Measurements from ENCODE around the gene C2CD4A. TPM values are rescaled to one million over a fixed set of nuclear protein-coding genes. Genes with fewer than 3 reads are reported as not detected.

The C2CD4A gene
- total and polyA plus RNA-seq, 4 experiments from 2014 or later = 0.08 to 0.11 TPM; not detected in 2

DNA sequence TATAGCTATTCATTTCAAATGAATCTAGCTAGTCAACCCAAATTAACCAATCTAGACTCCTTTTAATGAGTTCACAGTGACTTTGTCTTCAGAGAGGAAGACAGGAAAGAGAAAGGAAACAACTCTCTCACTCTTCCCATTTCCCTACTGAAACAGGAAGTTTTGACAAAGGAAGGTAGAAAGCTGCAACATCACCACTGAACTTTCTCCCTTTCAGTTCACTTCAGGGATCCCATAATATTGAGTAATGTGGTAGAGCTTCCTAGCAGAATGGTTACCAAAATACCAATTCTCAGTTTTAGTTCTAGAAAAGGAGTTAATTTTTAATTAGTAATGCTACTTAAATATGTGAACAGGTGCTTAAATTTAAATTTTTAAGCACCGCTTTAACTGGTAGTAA is 14.1 kb upstream of the C2CD4A start:
- Histone ChIP-seq H3K27ac (ENCODE audit: low read depth, low read length) (no peak overlapping the region), H3K27me3 (ENCODE audit: insufficient read depth, low read length) (no peaks in the 10 kb centered on the region), H3K4me3 (ENCODE audit: low read length in 2 of 2) (no peak overlapping the region), H3K36me3 (ENCODE audit: insufficient read depth, low read length) (no peaks in the 10 kb centered on the region), H3K9me3 (ENCODE audit: control insufficient read depth in 1 of 2, low read length in 2 of 2) (no peaks in the 10 kb centered on the region), H3K4me1 (ENCODE audit: insufficient read depth, low read length) (peaks cover 43% of the 10 kb centered on the region)
- H3K4me1 Mint-ChIP-seq = peaks cover 30 to 70% (median 49%) of the 10 kb centered on the region in 4 donors
- ChIA-PET POLR2A (ENCODE audit: partially characterized antibody) (no interaction called here), CTCF (ENCODE audit: partially characterized antibody) (interaction anchor here (0.8 to 1.5 kb wide), 5 partner anchors 8 to 219 kb away, joined by 3 to 6 read pairs (median 3); partner anchors contain the start of genes C2CD4A and VPS13C)
- H3K9me3 Mint-ChIP-seq = peaks cover 0 to 4% (median 0%) of the 10 kb centered on the region in 8 donors
- intact Hi-C loops (cut with micrococcal nuclease) = no loop called here
- peak overlapping the region in 2 of 7 donors; percentile 51 to 71 for H3K27ac Mint-ChIP-seq
- no peak overlapping the region for H3K4me3 Mint-ChIP-seq
- H3K36me3 Mint-ChIP-seq = peaks cover 9 to 12% of the 10 kb centered on the region in 2 donors
- no peak for DNase-seq
- no peaks in the 10 kb centered on the region for H3K27me3 Mint-ChIP-seq

DNA sequence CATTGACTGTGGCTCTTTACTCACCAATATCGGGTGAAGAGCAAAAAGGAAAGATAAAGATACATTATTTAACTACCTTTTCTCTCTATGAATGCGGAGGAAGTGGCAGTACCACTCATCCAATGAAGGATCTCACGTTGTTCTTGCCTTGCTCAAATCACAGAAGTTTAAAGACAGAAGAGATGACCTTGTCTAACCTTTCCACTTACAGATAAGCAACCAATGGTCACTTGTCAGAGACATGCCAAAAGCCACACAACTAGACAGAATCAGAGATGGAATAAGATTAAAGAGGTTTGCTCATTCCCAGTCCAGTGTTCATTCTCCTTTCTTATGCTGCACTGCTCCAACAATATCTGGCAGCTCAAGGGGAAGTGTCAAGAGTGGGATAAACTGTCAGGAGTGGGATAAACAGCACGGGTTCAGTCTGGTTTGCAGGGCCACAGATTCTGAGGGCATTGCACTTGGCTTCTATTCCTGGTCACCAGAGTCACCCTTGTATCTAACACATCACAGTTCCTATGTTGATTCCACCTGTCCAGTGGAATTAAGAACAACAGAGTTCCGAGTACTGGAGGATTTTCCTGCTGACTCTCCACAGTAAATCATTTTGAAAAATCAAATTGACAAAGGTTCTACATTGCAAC is 13.2 kb upstream of the C2CD4A start:
- H3K27ac Mint-ChIP-seq = peak overlapping the region in 2 of 7 donors; percentile 51 to 53
- DNase-seq = no peak
- H3K27ac ChIP-seq (ENCODE audit: low read depth, low read length) = no peak overlapping the region
- H3K27me3 ChIP-seq (ENCODE audit: insufficient read depth, low read length) = no peaks in the 10 kb centered on the region
- H3K36me3 ChIP-seq (ENCODE audit: insufficient read depth, low read length) = no peaks in the 10 kb centered on the region
- ChIA-PET POLR2A (ENCODE audit: partially characterized antibody) (no interaction called here), CTCF (ENCODE audit: partially characterized antibody) (interaction anchor here (0.9 to 1.4 kb wide), 4 partner anchors 13 to 29 kb away, joined by 3 to 6 read pairs (median 3); partner anchors contain the start of gene C2CD4A)
- peaks cover 49% of the 10 kb centered on the region for H3K4me1 ChIP-seq (ENCODE audit: insufficient read depth, low read length)
- no peaks in the 10 kb centered on the region for H3K27me3 Mint-ChIP-seq
- intact Hi-C loops (cut with micrococcal nuclease) = no loop called here
- H3K4me3 Mint-ChIP-seq = peak overlapping the region in 3 of 8 donors; percentile 3 to 20 (median 13)
- H3K4me3 ChIP-seq (ENCODE audit: low read length in 2 of 2) = no peak overlapping the region
- H3K36me3 Mint-ChIP-seq = peaks cover 12% of the 10 kb centered on the region in 2 donors
- H3K9me3 ChIP-seq (ENCODE audit: control insufficient read depth in 1 of 2, low read length in 2 of 2) = no peaks in the 10 kb centered on the region
- peaks cover 0 to 4% (median 0%) of the 10 kb centered on the region in 8 donors for H3K9me3 Mint-ChIP-seq
- H3K4me1 Mint-ChIP-seq = peaks cover 34 to 74% (median 54%) of the 10 kb centered on the region in 4 donors

DNA sequence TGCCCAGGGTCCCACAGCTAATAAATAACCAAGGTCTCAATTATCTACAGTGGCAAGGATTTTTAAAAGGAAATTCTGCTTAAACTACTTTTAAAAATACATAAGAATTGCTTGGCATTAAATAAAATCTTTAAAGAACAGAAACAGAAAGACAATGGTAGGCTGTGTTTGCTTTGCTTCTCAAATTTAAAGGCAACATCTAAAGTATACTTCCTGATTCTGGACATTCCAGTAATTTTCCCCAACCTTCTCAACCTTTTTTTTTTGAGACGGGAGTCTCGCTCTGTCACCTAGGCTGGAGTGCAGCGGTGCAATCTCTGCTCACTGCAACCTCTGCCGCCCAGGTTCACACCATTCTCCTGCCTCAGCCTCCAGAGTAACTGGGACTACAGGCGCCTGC is 11.8 kb upstream of the C2CD4A start:
- Histone ChIP-seq H3K4me1 (ENCODE audit: insufficient read depth, low read length) (peaks cover 59% of the 10 kb centered on the region), H3K27me3 (ENCODE audit: insufficient read depth, low read length) (no peaks in the 10 kb centered on the region), H3K4me3 (ENCODE audit: low read length in 2 of 2) (no peak overlapping the region), H3K27ac (ENCODE audit: low read depth, low read length) (no peak overlapping the region), H3K9me3 (ENCODE audit: control insufficient read depth in 1 of 2, low read length in 2 of 2) (no peaks in the 10 kb centered on the region), H3K36me3 (ENCODE audit: insufficient read depth, low read length) (no peaks in the 10 kb centered on the region)
- POLR2A ChIA-PET (ENCODE audit: partially characterized antibody) = no interaction called here
- Mint-ChIP-seq H3K27ac (peak overlapping the region in 2 of 7 donors; percentile 5 to 55), H3K4me3 (peak overlapping the region in 1 of 8 donors; percentile 4), H3K9me3 (peaks cover 0 to 2% (median 0%) of the 10 kb centered on the region in 8 donors), H3K27me3 (no peaks in the 10 kb centered on the region), H3K36me3 (peaks cover 10 to 14% of the 10 kb centered on the region in 2 donors), H3K4me1 (peaks cover 39 to 81% (median 63%) of the 10 kb centered on the region in 4 donors)
- no peak for DNase-seq
- intact Hi-C loops (cut with micrococcal nuclease) = no loop called here
- CTCF ChIA-PET (ENCODE audit: partially characterized antibody) = no interaction called here

DNA sequence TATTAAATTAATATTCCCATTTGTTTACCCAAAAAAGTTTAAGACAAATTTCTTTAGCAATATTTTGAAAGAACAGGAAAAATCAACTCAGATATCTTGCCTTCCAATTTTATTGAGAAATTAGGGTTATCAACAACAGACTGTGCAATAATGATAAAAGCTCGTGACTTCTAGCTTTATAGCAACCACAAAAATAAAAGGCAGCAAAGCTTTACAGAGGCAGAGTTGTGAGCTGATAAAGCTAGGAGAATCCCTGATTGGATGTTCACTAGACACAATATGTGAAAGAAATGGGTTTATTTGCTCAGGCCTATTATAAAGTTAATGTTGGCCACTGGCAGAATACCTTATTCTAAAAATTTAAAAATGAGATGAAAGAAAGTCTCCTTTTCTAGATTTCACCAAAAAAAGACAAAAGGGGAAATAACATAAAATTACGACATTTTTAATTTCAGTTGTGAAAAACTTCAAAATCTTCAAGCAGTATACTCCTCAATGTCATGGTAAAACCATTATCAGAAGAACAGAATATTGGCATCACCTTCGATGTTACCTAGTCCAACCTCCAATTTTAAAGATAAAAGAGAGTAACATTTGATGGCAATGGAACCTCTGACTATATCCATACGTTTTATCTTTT is 9.3 kb upstream of the C2CD4A start:
- no peaks in the 10 kb centered on the region for H3K27me3 Mint-ChIP-seq
- H3K36me3 Mint-ChIP-seq = peaks cover 7 to 17% of the 10 kb centered on the region in 2 donors
- H3K36me3 ChIP-seq (ENCODE audit: insufficient read depth, low read length) = no peaks in the 10 kb centered on the region
- peaks cover 44 to 88% (median 71%) of the 10 kb centered on the region in 4 donors for H3K4me1 Mint-ChIP-seq
- no peak overlapping the region for H3K27ac ChIP-seq (ENCODE audit: low read depth, low read length)
- H3K4me1 ChIP-seq (ENCODE audit: insufficient read depth, low read length) = peaks cover 65% of the 10 kb centered on the region
- peak overlapping the region in 1 of 8 donors; percentile 50 for H3K4me3 Mint-ChIP-seq
- H3K9me3 ChIP-seq (ENCODE audit: control insufficient read depth in 1 of 2, low read length in 2 of 2) = no peaks in the 10 kb centered on the region
- H3K4me3 ChIP-seq (ENCODE audit: low read length in 2 of 2) = no peak overlapping the region
- no peaks in the 10 kb centered on the region for H3K9me3 Mint-ChIP-seq
- intact Hi-C loops (cut with micrococcal nuclease) = no loop called here
- ChIA-PET POLR2A (ENCODE audit: partially characterized antibody) (no interaction called here), CTCF (ENCODE audit: partially characterized antibody) (no interaction called here)
- no peak for DNase-seq
- no peaks in the 10 kb centered on the region for H3K27me3 ChIP-seq (ENCODE audit: insufficient read depth, low read length)
- H3K27ac Mint-ChIP-seq = peak overlapping the region in 1 of 7 donors; percentile 28

DNA sequence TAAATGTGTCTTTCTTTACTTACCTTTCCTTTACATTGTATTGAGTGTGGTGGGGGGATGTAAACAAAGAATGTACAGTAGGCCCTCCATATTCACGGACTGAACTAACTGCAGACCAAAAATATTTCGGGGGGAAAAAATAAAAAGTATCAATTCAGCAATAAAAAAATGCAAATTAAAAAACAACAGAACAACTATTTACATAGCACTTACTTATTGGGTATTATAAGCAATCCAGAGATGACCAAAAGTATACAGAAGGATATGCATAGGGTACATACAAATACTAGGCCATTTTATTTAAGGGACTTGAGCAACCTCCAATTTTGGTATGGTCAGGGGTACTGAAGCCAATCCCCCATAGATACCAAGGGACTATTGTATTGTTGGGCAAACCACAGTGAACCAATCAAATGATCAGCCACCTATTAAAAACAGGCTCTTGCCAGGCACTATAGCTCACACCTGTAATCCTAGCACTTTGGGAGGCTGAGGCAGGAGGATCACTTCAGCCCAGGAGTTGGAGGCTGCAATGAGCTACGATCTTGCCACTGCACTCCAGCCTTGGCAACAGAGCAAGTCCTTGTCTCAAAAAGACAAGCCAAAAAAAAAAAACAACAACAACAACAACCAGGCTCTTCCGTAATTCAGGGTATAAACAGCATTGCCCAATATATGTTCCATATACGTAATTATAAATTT is 8.3 kb upstream of the C2CD4A start:
- no peaks in the 10 kb centered on the region for H3K36me3 ChIP-seq (ENCODE audit: insufficient read depth, low read length)
- ChIA-PET CTCF (ENCODE audit: partially characterized antibody) (interaction anchor here (3.6 to 3.7 kb wide), 2 partner anchors 12 to 16 kb away, joined by 18 to 39 read pairs; no protein-coding TSS in a partner anchor), POLR2A (ENCODE audit: partially characterized antibody) (interaction anchor here (0.7 kb wide), 1 partner anchor 15 kb away, joined by 4 read pairs; no protein-coding TSS in a partner anchor)
- intact Hi-C loops (cut with micrococcal nuclease) = no loop called here
- no peaks in the 10 kb centered on the region for H3K27me3 ChIP-seq (ENCODE audit: insufficient read depth, low read length)
- Mint-ChIP-seq H3K27me3 (no peaks in the 10 kb centered on the region), H3K4me3 (peak overlapping the region; percentile 57 to 98 (median 94)), H3K9me3 (no peaks in the 10 kb centered on the region), H3K36me3 (peaks cover 7 to 17% of the 10 kb centered on the region in 2 donors), H3K4me1 (peaks cover 42 to 80% (median 65%) of the 10 kb centered on the region in 4 donors), H3K27ac (peak overlapping the region in 5 of 7 donors; percentile 15 to 77 (median 59))
- peaks cover 55% of the 10 kb centered on the region for H3K4me1 ChIP-seq (ENCODE audit: insufficient read depth, low read length)
- no peak overlapping the region for H3K4me3 ChIP-seq (ENCODE audit: low read length in 2 of 2)
- no peak overlapping the region for H3K27ac ChIP-seq (ENCODE audit: low read depth, low read length)
- no peaks in the 10 kb centered on the region for H3K9me3 ChIP-seq (ENCODE audit: control insufficient read depth in 1 of 2, low read length in 2 of 2)
- DNase-seq = peak in 1 of 5 donors; percentile 29

DNA sequence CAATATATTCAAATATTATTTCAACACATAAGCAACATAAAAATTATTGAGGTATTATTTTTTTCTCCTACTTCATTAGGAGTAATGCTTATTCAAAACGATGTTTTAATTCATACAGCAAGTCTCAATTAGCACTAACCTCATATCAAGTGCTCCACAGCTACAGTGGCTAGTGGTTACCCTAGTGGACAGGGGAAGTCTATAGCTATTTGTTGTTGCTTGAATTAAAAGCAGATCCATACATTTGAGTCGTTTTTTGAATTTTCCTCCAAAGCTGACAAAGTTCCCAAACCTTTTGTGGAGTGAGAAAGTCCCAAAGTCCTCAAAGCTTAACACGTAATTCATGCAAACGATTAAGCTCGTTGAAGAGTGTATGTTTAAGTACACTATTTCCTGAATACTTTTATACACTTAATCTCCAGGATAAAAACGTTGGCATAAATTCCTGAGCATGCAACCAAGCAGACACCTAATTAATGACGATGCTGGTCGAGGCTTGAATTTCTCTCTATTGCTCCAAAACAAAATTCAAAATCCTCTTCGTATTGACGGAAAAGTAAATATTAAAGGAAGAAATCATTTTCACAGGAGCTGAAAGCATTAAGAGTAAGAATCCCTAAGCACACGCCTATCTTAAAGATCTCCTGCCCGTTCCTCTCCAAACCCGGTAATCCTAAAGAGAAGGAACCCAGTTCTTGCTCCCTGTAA is 7.5 kb upstream of the C2CD4A start:
- H3K27ac ChIP-seq (ENCODE audit: low read depth, low read length) = peak overlapping the region; percentile 83
- intact Hi-C loops (cut with micrococcal nuclease) = no loop called here
- peak overlapping the region; percentile 65 to 94 for H3K4me3 ChIP-seq (ENCODE audit: low read length in 2 of 2)
- no peaks in the 10 kb centered on the region for H3K9me3 ChIP-seq (ENCODE audit: control insufficient read depth in 1 of 2, low read length in 2 of 2)
- no peaks in the 10 kb centered on the region for H3K36me3 ChIP-seq (ENCODE audit: insufficient read depth, low read length)
- POLR2A ChIA-PET (ENCODE audit: partially characterized antibody) = interaction anchor here (0.7 to 2.4 kb wide), 4 partner anchors 9 to 32 kb away, joined by 4 to 12 read pairs (median 7); no protein-coding TSS in a partner anchor
- Mint-ChIP-seq H3K9me3 (no peaks in the 10 kb centered on the region), H3K4me1 (peaks cover 35 to 75% (median 58%) of the 10 kb centered on the region in 4 donors), H3K4me3 (peak overlapping the region; percentile 90 to 100 (median 96)), H3K27ac (peak overlapping the region; percentile 95 to 99 (median 97)), H3K27me3 (no peaks in the 10 kb centered on the region), H3K36me3 (peaks cover 7 to 17% of the 10 kb centered on the region in 2 donors)
- CTCF ChIA-PET (ENCODE audit: partially characterized antibody) = interaction anchor here (1.2 to 3.7 kb wide), 4 partner anchors 12 to 74 kb away, joined by 3 to 39 read pairs (median 11); no protein-coding TSS in a partner anchor
- DNase-seq = no peak
- no peaks in the 10 kb centered on the region for H3K27me3 ChIP-seq (ENCODE audit: insufficient read depth, low read length)
- H3K4me1 ChIP-seq (ENCODE audit: insufficient read depth, low read length) = peaks cover 48% of the 10 kb centered on the region
